Measurements from ENCODE around the gene TNFRSF18. TPM values are rescaled to one million over a fixed set of nuclear protein-coding genes. Genes with fewer than 3 reads are reported as not detected.

TNFRSF18 gene
- total RNA-seq (33.5 and 38.1 TPM in 2 replicates), polyA plus RNA-seq (10.1 and 25.2 TPM in 2 replicates), polyA minus RNA-seq (5.8 and 12.8 TPM in 2 replicates)
- total RNA-seq (2013), result 4.0 TPM

DNA sequence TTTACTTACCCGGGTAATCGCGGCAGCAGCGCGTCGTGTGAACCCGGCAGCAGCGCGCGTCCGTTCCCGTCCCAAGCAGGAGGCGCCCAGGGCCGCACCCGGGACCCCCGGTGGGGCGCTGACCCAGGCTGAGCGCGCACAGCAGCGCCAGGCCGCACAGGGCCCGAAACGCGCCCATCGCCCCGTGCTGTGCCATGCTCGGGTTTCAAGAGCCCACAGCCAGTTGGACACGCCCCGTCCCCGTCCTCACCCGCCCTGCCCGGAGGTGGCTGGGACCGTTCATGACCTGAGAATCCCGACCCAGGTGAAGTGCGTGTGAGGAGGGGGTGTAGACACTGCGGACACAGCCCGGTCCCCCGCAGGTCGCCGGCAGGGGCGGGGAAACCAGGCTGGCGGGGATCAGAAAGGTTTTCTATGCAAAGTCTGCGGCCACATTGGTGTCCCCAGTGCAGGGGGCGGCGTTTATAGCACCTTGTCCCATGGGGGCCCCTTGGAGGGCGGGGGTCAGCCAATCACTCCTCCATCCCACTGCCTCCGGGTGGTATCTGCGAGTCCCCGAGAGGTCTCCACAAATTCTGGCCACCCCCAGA, at the start of gene TNFRSF18:
Gene TNFRSF18, minus strand, starts transcription at position 217 of the 590 bp plus-strand sequence. Its CDS starts 21 bp downstream, at position 196.
- H3K27me3 Mint-ChIP-seq, result peaks cover 9% of the 10 kb centered on the region
- H3K4me1 ChIP-seq (ENCODE audit: control insufficient read depth in 2 of 2, insufficient read depth in 2 of 2, low read length in 2 of 2), result peaks cover 44 to 50% of the 10 kb centered on the region in 2 donors
- CTCF ChIA-PET, result interaction anchor here (1.0 to 4.9 kb wide), 2 partner anchors 84 to 85 kb away, joined by 3 to 39 read pairs; no protein-coding TSS in a partner anchor
- peaks cover 27% of the 10 kb centered on the region for H3K4me1 Mint-ChIP-seq
- no peaks in the 10 kb centered on the region for H3K36me3 ChIP-seq (replicated peaks in 1 of 2; ENCODE audit: control extremely low read depth in 1 of 2, control insufficient read depth in 1 of 2, extremely low read depth in 1 of 2, insufficient read depth in 2 of 2, low read length in 1 of 2)
- H3K27ac Mint-ChIP-seq, result peak within 1 kb of the TSS; percentile 63
- H3K4me3 Mint-ChIP-seq, result peak within 1 kb of the TSS; percentile 88
- no peaks in the 10 kb centered on the region for H3K9me3 Mint-ChIP-seq (ENCODE audit: insufficient read depth)
- DNase-seq, result peak; percentile 72
- peak within 1 kb of the TSS; percentile 76 for H2AFZ ChIP-seq (ENCODE audit: insufficient read depth, low read depth, low read length, poor library complexity, severe bottlenecking)
- no peaks in the 10 kb centered on the region for H3K79me2 ChIP-seq (ENCODE audit: control insufficient read depth, insufficient read depth, low read length)
- WGBS (ENCODE audit: insufficient coverage), result under 1% methylated on average over 49 of the region's 49 CpGs
- no peaks in the 10 kb centered on the region for H4K20me1 ChIP-seq (ENCODE audit: control insufficient read depth, insufficient read depth, low read length, poor library complexity, severe bottlenecking)
- H3K27ac ChIP-seq (ENCODE audit: low read length in 2 of 2), result no peak within 1 kb of the TSS
- POLR2A ChIA-PET, result interaction anchor here (0.6 to 1.2 kb wide), 3 partner anchors 33 to 126 kb away, joined by 3 to 4 read pairs (median 4); partner anchors contain the start of gene TTLL10
- TF ChIP-seq CTCF (IDR thresholded peaks at IDR 0.05) (no peak), EZH2 (IDR thresholded peaks at IDR 0.05; ENCODE audit: borderline replicate concordance, insufficient read depth, low read depth, low read length, poor library complexity, severe bottlenecking) (no peak)
- H3K4me2 ChIP-seq (replicated peaks; ENCODE audit: low read depth, low read length, poor library complexity, severe bottlenecking), result peak within 1 kb of the TSS; percentile 97
- peaks cover 0 to 40% (median 12%) of the 10 kb centered on the region in 4 experiments for H3K27me3 ChIP-seq (replicated peaks in 1 of 4; ENCODE audit: control extremely low read depth in 1 of 4, control insufficient read depth in 3 of 4, insufficient read depth in 4 of 4, low read length in 3 of 4)
- intact Hi-C loops (cut with micrococcal nuclease), result loop anchor here (5.0 to 10.0 kb wide), 2 partner anchors 49 to 172 kb away; no protein-coding TSS in a partner anchor
- peak within 1 kb of the TSS; percentile 64 for H3K9ac ChIP-seq (ENCODE audit: low read length)
- ATAC-seq (ENCODE audit: low read depth), result peak; percentile 46
- H3K9me3 ChIP-seq (ENCODE audit: control extremely low read depth in 1 of 3, control insufficient read depth in 2 of 3, insufficient read depth in 1 of 3, low read length in 2 of 3), result peaks cover 0 to 19% (median 0%) of the 10 kb centered on the region in 3 donors
- peak within 1 kb of the TSS in 4 of 5 experiments; percentile 34 to 61 (median 50) for H3K4me3 ChIP-seq (ENCODE audit: control extremely low read depth in 1 of 5, extremely low read depth in 1 of 5, insufficient read depth in 1 of 5, low read depth in 2 of 5, low read length in 4 of 5)

GRCh38 chr1:1255611-1256010, 49.2 kb upstream of the TNFRSF18 start:
- Histone ChIP-seq H3K4me2 (replicated peaks; ENCODE audit: low read depth, low read length, poor library complexity, severe bottlenecking) (no peak overlapping the region), H2AFZ (ENCODE audit: insufficient read depth, low read depth, low read length, poor library complexity, severe bottlenecking) (no peak overlapping the region), H3K27me3 (replicated peaks in 1 of 4; ENCODE audit: control extremely low read depth in 1 of 4, control insufficient read depth in 3 of 4, insufficient read depth in 4 of 4, low read length in 3 of 4) (no peaks in the 10 kb centered on the region), H3K27ac (ENCODE audit: low read length in 2 of 2) (no peak overlapping the region), H3K4me3 (ENCODE audit: control extremely low read depth in 1 of 5, extremely low read depth in 1 of 5, insufficient read depth in 1 of 5, low read depth in 2 of 5, low read length in 4 of 5) (no peak overlapping the region), H3K9me3 (ENCODE audit: control extremely low read depth in 1 of 3, control insufficient read depth in 2 of 3, insufficient read depth in 1 of 3, low read length in 2 of 3) (no peaks in the 10 kb centered on the region), H3K9ac (ENCODE audit: low read length) (no peak overlapping the region), H3K4me1 (ENCODE audit: control insufficient read depth in 2 of 2, insufficient read depth in 2 of 2, low read length in 2 of 2) (peaks cover 7 to 13% of the 10 kb centered on the region in 2 donors), H3K79me2 (ENCODE audit: control insufficient read depth, insufficient read depth, low read length) (peaks cover 24% of the 10 kb centered on the region), H4K20me1 (ENCODE audit: control insufficient read depth, insufficient read depth, low read length, poor library complexity, severe bottlenecking) (peaks cover 30% of the 10 kb centered on the region), H3K36me3 (replicated peaks in 1 of 2; ENCODE audit: control extremely low read depth in 1 of 2, control insufficient read depth in 1 of 2, extremely low read depth in 1 of 2, insufficient read depth in 2 of 2, low read length in 1 of 2) (peaks cover 0 to 44% of the 10 kb centered on the region in 2 experiments)
- Mint-ChIP-seq H3K4me3 (no peak overlapping the region), H3K27me3 (no peaks in the 10 kb centered on the region), H3K9me3 (ENCODE audit: insufficient read depth) (no peaks in the 10 kb centered on the region), H3K27ac (no peak overlapping the region), H3K4me1 (peaks cover 17% of the 10 kb centered on the region)
- intact Hi-C loops (cut with micrococcal nuclease), result no loop called here
- POLR2A ChIA-PET, result no interaction called here
- no peak for DNase-seq
- 93% methylated on average over 9 of the region's 10 CpGs for WGBS (ENCODE audit: insufficient coverage)
- CTCF ChIA-PET, result interaction anchor here (1.6 kb wide), 1 partner anchor 134 kb away, joined by 5 read pairs; no protein-coding TSS in a partner anchor
- TF ChIP-seq CTCF (IDR thresholded peaks at IDR 0.05), result no peak
- no peak for TF ChIP-seq EZH2 (IDR thresholded peaks at IDR 0.05; ENCODE audit: borderline replicate concordance, insufficient read depth, low read depth, low read length, poor library complexity, severe bottlenecking)
- ATAC-seq (ENCODE audit: low read depth), result no peak
